ENCODE results near the gene ERAL1. TPM values are rescaled to one million over a fixed set of nuclear protein-coding genes. Genes with fewer than 3 reads are reported as not detected.
"Not testable (repeated sequence)": the region's sequence is repeated elsewhere in the genome, so short reads cannot be mapped to it uniquely, and the experiment has no call there.

Gene ERAL1
- total and polyA plus RNA-seq, 7 experiments from 2014 or later = 19.8 to 56.6 (median 27.5) TPM

GRCh38 chr17:28846231-28846630 lies 8.6 kb upstream of the ERAL1 start:
- no peak for DNase-seq
- H3K36me3 ChIP-seq (ENCODE audit: control insufficient read depth in 2 of 3, insufficient read depth in 3 of 3, low read length in 3 of 3) = peaks cover 0 to 4% (median 0%) of the 10 kb centered on the region in 3 experiments
- intact Hi-C loops (cut with micrococcal nuclease) = no loop called here
- H3K9me3 ChIP-seq (ENCODE audit: control insufficient read depth in 2 of 3, low read length in 3 of 3) = no peaks in the 10 kb centered on the region
- ATAC-seq = no peak
- no peak overlapping the region for H3K27ac ChIP-seq (ENCODE audit: low read depth, low read length)
- Mint-ChIP-seq H3K27ac (no peak overlapping the region), H3K9me3 (no peaks in the 10 kb centered on the region), H3K36me3 (peaks cover 0 to 5% (median 0%) of the 10 kb centered on the region in 5 donors), H3K27me3 (no peaks in the 10 kb centered on the region), H3K4me3 (no peak overlapping the region), H3K4me1 (peaks cover 6 to 14% (median 11%) of the 10 kb centered on the region in 7 donors)
- no peak overlapping the region for H3K4me3 ChIP-seq (ENCODE audit: low read length)
- peaks cover 8 to 9% of the 10 kb centered on the region in 2 donors for H3K4me1 ChIP-seq (ENCODE audit: control insufficient read depth in 2 of 2, insufficient read depth in 2 of 2, low read length in 2 of 2)
- H3K27me3 ChIP-seq (ENCODE audit: control insufficient read depth in 2 of 2, insufficient read depth in 2 of 2, low read length in 2 of 2) = no peaks in the 10 kb centered on the region
- ChIA-PET CTCF (interaction anchor here (0.7 kb wide), 1 partner anchor 63 kb away, joined by 3 read pairs; no protein-coding TSS in a partner anchor), POLR2A (no interaction called here)

- H3K4me1 ChIP-seq (ENCODE audit: control insufficient read depth in 2 of 2, insufficient read depth in 2 of 2, low read length in 2 of 2); H3K4me3 ChIP-seq (ENCODE audit: low read length); H3K9me3 Mint-ChIP-seq; H3K27me3 Mint-ChIP-seq; POLR2A ChIA-PET; CTCF ChIA-PET; H3K27ac Mint-ChIP-seq; H3K36me3 Mint-ChIP-seq; H3K36me3 ChIP-seq (ENCODE audit: control insufficient read depth in 2 of 3, insufficient read depth in 3 of 3, low read length in 3 of 3); H3K9me3 ChIP-seq (ENCODE audit: control insufficient read depth in 2 of 3, low read length in 3 of 3); H3K4me3 Mint-ChIP-seq; ATAC-seq; H3K27me3 ChIP-seq (ENCODE audit: control insufficient read depth in 2 of 2, insufficient read depth in 2 of 2, low read length in 2 of 2); DNase-seq; intact Hi-C loops (cut with micrococcal nuclease); H3K27ac ChIP-seq (ENCODE audit: low read depth, low read length): not testable (repeated sequence)
- H3K4me1 Mint-ChIP-seq = peaks cover 5 to 12% (median 9%) of the 10 kb centered on the region in 7 donors
These were observed 8.1 kb upstream of the ERAL1 start for GRCh38 chr17:28846699-28847098.

GRCh38 chr17:28848667-28849066 lies 6.1 kb upstream of the ERAL1 start:
- H3K4me3 ChIP-seq (ENCODE audit: low read length); H3K4me1 Mint-ChIP-seq; H3K4me1 ChIP-seq (ENCODE audit: control insufficient read depth in 2 of 2, insufficient read depth in 2 of 2, low read length in 2 of 2); H3K9me3 Mint-ChIP-seq; H3K4me3 Mint-ChIP-seq; H3K27ac ChIP-seq (ENCODE audit: low read depth, low read length); H3K27me3 Mint-ChIP-seq; H3K9me3 ChIP-seq (ENCODE audit: control insufficient read depth in 2 of 3, low read length in 3 of 3); H3K27me3 ChIP-seq (ENCODE audit: control insufficient read depth in 2 of 2, insufficient read depth in 2 of 2, low read length in 2 of 2); H3K36me3 ChIP-seq (ENCODE audit: control insufficient read depth in 2 of 3, insufficient read depth in 3 of 3, low read length in 3 of 3); H3K36me3 Mint-ChIP-seq: not testable (repeated sequence)
- peak; percentile 84 for ATAC-seq
- H3K27ac Mint-ChIP-seq = peak overlapping the region in 1 of 9 donors; percentile 9
- DNase-seq = peak; percentile 18 to 63 (median 38)
- CTCF ChIA-PET = interaction anchor here (0.7 to 2.7 kb wide), 7 partner anchors 13 to 87 kb away, joined by 3 to 10 read pairs (median 3); partner anchors contain the start of gene DHRS13
- intact Hi-C loops (cut with micrococcal nuclease) = loop anchor here (1.0 kb wide), 3 partner anchors 49 to 68 kb away; partner anchors contain the start of genes DHRS13 (in 2 of the 2) and FLOT2 (in 1 of the 2)
- POLR2A ChIA-PET = interaction anchor here (1.0 to 1.1 kb wide), 2 partner anchors 11 to 49 kb away, joined by 3 to 4 read pairs; partner anchors contain the start of gene FLOT2

- CTCF ChIA-PET = interaction anchor here (0.7 to 2.7 kb wide), 8 partner anchors 10 to 122 kb away, joined by 3 to 10 read pairs (median 3); partner anchors contain the start of gene DHRS13
- intact Hi-C loops (cut with micrococcal nuclease) = loop anchor here in 1 of 2 donors (1.0 kb wide), 1 partner anchor 54 kb away; the partner anchor contains the start of gene DHRS13
- peak overlapping the region in 1 of 9 donors; percentile 48 for H3K27ac Mint-ChIP-seq
- no peaks in the 10 kb centered on the region for H3K27me3 Mint-ChIP-seq
- peak; percentile 51 for ATAC-seq
- no peak overlapping the region for H3K4me3 Mint-ChIP-seq
- no peak for DNase-seq
- Histone ChIP-seq H3K36me3 (ENCODE audit: control insufficient read depth in 2 of 3, insufficient read depth in 3 of 3, low read length in 3 of 3) (no peaks in the 10 kb centered on the region), H3K27me3 (ENCODE audit: control insufficient read depth in 2 of 2, insufficient read depth in 2 of 2, low read length in 2 of 2) (no peaks in the 10 kb centered on the region), H3K27ac (ENCODE audit: low read depth, low read length) (no peak overlapping the region), H3K9me3 (ENCODE audit: control insufficient read depth in 2 of 3, low read length in 3 of 3) (no peaks in the 10 kb centered on the region), H3K4me1 (ENCODE audit: control insufficient read depth in 2 of 2, insufficient read depth in 2 of 2, low read length in 2 of 2) (peaks cover 0 to 3% of the 10 kb centered on the region in 2 donors), H3K4me3 (ENCODE audit: low read length) (no peak overlapping the region)
- POLR2A ChIA-PET = interaction anchor here (0.7 to 1.1 kb wide), 3 partner anchors 10 to 48 kb away, joined by 3 to 4 read pairs (median 3); partner anchors contain the start of gene FLOT2
- no peaks in the 10 kb centered on the region for H3K36me3 Mint-ChIP-seq
- no peaks in the 10 kb centered on the region for H3K9me3 Mint-ChIP-seq
- H3K4me1 Mint-ChIP-seq = peaks cover 0 to 6% (median 0%) of the 10 kb centered on the region in 7 donors
These were observed 5.5 kb upstream of the ERAL1 start for GRCh38 chr17:28849281-28849680.

- H3K36me3 Mint-ChIP-seq = peaks cover 0 to 5% (median 4%) of the 10 kb centered on the region in 5 donors
- H3K27me3 Mint-ChIP-seq = no peaks in the 10 kb centered on the region
- H3K9me3 Mint-ChIP-seq = no peaks in the 10 kb centered on the region
- Histone ChIP-seq H3K36me3 (ENCODE audit: control insufficient read depth in 2 of 3, insufficient read depth in 3 of 3, low read length in 3 of 3) (peaks cover under 1 to 7% (median 2%) of the 10 kb centered on the region in 3 experiments), H3K27me3 (ENCODE audit: control insufficient read depth in 2 of 2, insufficient read depth in 2 of 2, low read length in 2 of 2) (no peaks in the 10 kb centered on the region), H3K4me1 (ENCODE audit: control insufficient read depth in 2 of 2, insufficient read depth in 2 of 2, low read length in 2 of 2) (peaks cover 7 to 12% of the 10 kb centered on the region in 2 donors), H3K27ac (ENCODE audit: low read depth, low read length) (no peak overlapping the region), H3K9me3 (ENCODE audit: control insufficient read depth in 2 of 3, low read length in 3 of 3) (no peaks in the 10 kb centered on the region), H3K4me3 (ENCODE audit: low read length) (no peak overlapping the region)
- intact Hi-C loops (cut with micrococcal nuclease) = loop anchor here in 1 of 2 donors (10.0 kb wide), 1 partner anchor 208 kb away; the partner anchor contains the start of gene BLTP2
- H3K4me3 Mint-ChIP-seq = peak overlapping the region in 7 of 10 donors; percentile 25 to 64 (median 40)
- DNase-seq (no peak), ATAC-seq (no peak)
- H3K27ac Mint-ChIP-seq = peak overlapping the region in 3 of 9 donors; percentile 17 to 51 (median 17)
- POLR2A ChIA-PET = interaction anchor here (0.7 to 3.8 kb wide), 6 partner anchors 11 to 98 kb away, joined by 4 to 19 read pairs (median 5); partner anchors contain the start of genes FAM222B, FLOT2 and PHF12
- peaks cover 0 to 28% (median 11%) of the 10 kb centered on the region in 7 donors for H3K4me1 Mint-ChIP-seq
- CTCF ChIA-PET = interaction anchor here (0.7 kb wide), 1 partner anchor 80 kb away, joined by 4 read pairs; no protein-coding TSS in a partner anchor
These were observed 1.5 kb upstream of the ERAL1 start for GRCh38 chr17:28853295-28853694.

- ATAC-seq (no peak), DNase-seq (no peak)
- Histone ChIP-seq H3K27ac (ENCODE audit: low read depth, low read length) (peak overlapping the region; percentile 82), H3K36me3 (ENCODE audit: control insufficient read depth in 2 of 3, insufficient read depth in 3 of 3, low read length in 3 of 3) (peaks cover 4 to 20% (median 7%) of the 10 kb centered on the region in 3 experiments), H3K4me1 (ENCODE audit: control insufficient read depth in 2 of 2, insufficient read depth in 2 of 2, low read length in 2 of 2) (peaks cover 7 to 12% of the 10 kb centered on the region in 2 donors), H3K4me3 (ENCODE audit: low read length) (peak overlapping the region; percentile 86), H3K27me3 (ENCODE audit: control insufficient read depth in 2 of 2, insufficient read depth in 2 of 2, low read length in 2 of 2) (no peaks in the 10 kb centered on the region), H3K9me3 (ENCODE audit: control insufficient read depth in 2 of 3, low read length in 3 of 3) (no peaks in the 10 kb centered on the region)
- CTCF ChIA-PET = interaction anchor here (0.7 to 1.0 kb wide), 2 partner anchors 48 to 128 kb away, joined by 3 to 5 read pairs; partner anchors contain the start of gene DHRS13
- POLR2A ChIA-PET = interaction anchor here (0.9 to 3.8 kb wide), 8 partner anchors 16 to 98 kb away, joined by 3 to 19 read pairs (median 4); partner anchors contain the start of genes FLOT2 and PHF12
- intact Hi-C loops (cut with micrococcal nuclease) = loop anchor here (1.0 to 10.0 kb wide), 4 partner anchors 15 to 211 kb away; partner anchors contain the start of genes BLTP2 (in 1 of the 2) and RPL23A (in 1 of the 2)
- peak overlapping the region; percentile 85 to 94 (median 90) for H3K27ac Mint-ChIP-seq
- no peaks in the 10 kb centered on the region for H3K27me3 Mint-ChIP-seq
- no peaks in the 10 kb centered on the region for H3K9me3 Mint-ChIP-seq
- peak overlapping the region; percentile 90 to 100 (median 94) for H3K4me3 Mint-ChIP-seq
- peaks cover 0 to 15% (median 8%) of the 10 kb centered on the region in 5 donors for H3K36me3 Mint-ChIP-seq
- peaks cover 0 to 27% (median 11%) of the 10 kb centered on the region in 7 donors for H3K4me1 Mint-ChIP-seq
These were observed 492 bp downstream of the ERAL1 start for GRCh38 chr17:28855336-28855679.

Data from naive thymus-derived CD4-positive, alpha-beta T cell (primary cell).